Ovary (tissue), 3 donors: ENCODE results near the gene MOB4.

Experiments
- CTCF ChIP-seq, 3 donors: fragments of 450-650 bp in 2 of 3; fragments of 200-600 bp in 1 of 3; IDR thresholded peaks; one replicate each; pipeline versions ENCODE4 v1.5.1 to v1.8.0; 2016 to 2022; ENCODE audit warnings: antibody characterized with exemption in 3 of 3, mild to moderate bottlenecking in 1 of 3
- POLR2A ChIP-seq: fragments of 450-650 bp; IDR thresholded peaks from one replicate; pipeline ENCODE4 v1.6.1; 2017; ENCODE audit warnings: antibody characterized with exemption, mild to moderate bottlenecking, moderate library complexity
- donor health status: DM: no; HTN: no; CAD: no.

GRCh38 chr2:197558393-197558792, 42.5 kb downstream of the MOB4 start:
- no peak for TF ChIP-seq CTCF (IDR thresholded peaks at IDR 0.05)
- TF ChIP-seq POLR2A, result no peak
